ENCODE results near the gene IL4R.
A peak's percentile ranks its signal among the peaks of the same experiment; 100 is the strongest.

The IL4R gene

GRCh38 chr16:27315333-27316037 is 1.7 kb downstream of the IL4R start:
- peak; percentile 47 to 67 for DNase-seq (ENCODE audit: low read depth in 2 of 2)

GRCh38 chr16:27316038-27316680 is 2.4 kb downstream of the IL4R start:
- DNase-seq (ENCODE audit: low read depth in 2 of 2): no peak

- no peak for DNase-seq (ENCODE audit: low read depth in 2 of 2)
Observed at GRCh38 chr16:27317320-27317719, 3.5 kb downstream of the IL4R start.

GRCh38 chr16:27317738-27318391 is 4.1 kb downstream of the IL4R start:
- peak; percentile 45 to 50 for DNase-seq (ENCODE audit: low read depth in 2 of 2)

- peak; percentile 57 to 58 for DNase-seq (ENCODE audit: low read depth in 2 of 2)
Observed at GRCh38 chr16:27318392-27319256, 4.8 kb downstream of the IL4R start.

GRCh38 chr16:27319257-27319965 is 5.6 kb downstream of the IL4R start:
- DNase-seq (ENCODE audit: low read depth in 2 of 2): no peak

GRCh38 chr16:27320261-27321012 is 6.7 kb downstream of the IL4R start:
- no peak for DNase-seq (ENCODE audit: low read depth in 2 of 2)

- DNase-seq (ENCODE audit: low read depth in 2 of 2): no peak
Observed at GRCh38 chr16:27321013-27321915, 7.5 kb downstream of the IL4R start.

- no peak for DNase-seq (ENCODE audit: low read depth in 2 of 2)
Observed at GRCh38 chr16:27322858-27323780, 9.3 kb downstream of the IL4R start.

- DNase-seq (ENCODE audit: low read depth in 2 of 2): no peak
Observed at GRCh38 chr16:27323781-27324561, 10.2 kb downstream of the IL4R start.

GRCh38 chr16:27324851-27325301 is 11.1 kb downstream of the IL4R start:
- no peak for DNase-seq (ENCODE audit: low read depth in 2 of 2)

GRCh38 chr16:27325736-27326135 is 12.0 kb downstream of the IL4R start:
- no peak for DNase-seq (ENCODE audit: low read depth in 2 of 2)

- DNase-seq (ENCODE audit: low read depth in 2 of 2): no peak
Observed at GRCh38 chr16:27326251-27326650, 12.5 kb downstream of the IL4R start.

- DNase-seq (ENCODE audit: low read depth in 2 of 2): peak in 1 of 2 donors; percentile 29
Observed at GRCh38 chr16:27326738-27327585, 13.2 kb downstream of the IL4R start.

- DNase-seq (ENCODE audit: low read depth in 2 of 2): no peak
Observed at GRCh38 chr16:27327586-27327915, 13.8 kb downstream of the IL4R start.

GRCh38 chr16:27328937-27329336 is 15.2 kb downstream of the IL4R start:
- DNase-seq (ENCODE audit: low read depth in 2 of 2): no peak

All from stimulated activated CD4-positive, alpha-beta T cell treated with anti-CD3 and anti-CD28 coated beads, Interleukin-15, amount 100 ng/mL, for 48 hours (primary cell).